GM12865 (cell line): ENCODE results near the gene GAP43.
A peak's percentile ranks its signal among the peaks of the same experiment; 100 is the strongest.

Experiments
- DNase-seq: peaks from one replicate; pipeline ENCODE4 v3.0.0; 2010; ENCODE audit warnings: low read depth
- H3K4me3 ChIP-seq: 2 replicates; pipeline ENCODE4 v1.5.1; 2011; ENCODE audit warnings: mild to moderate bottlenecking, low read depth, low read length, control low read depth
- CTCF ChIP-seq: IDR thresholded peaks from 2 replicates; pipeline ENCODE4 v1.5.1; 2011; ENCODE audit warnings: low read length, control low read depth, low read depth, inconsistent platforms; ENCODE audit not compliant: insufficient read depth; ENCODE audit errors: missing control alignments

The GAP43 gene

GRCh38 chr3:115651599-115651998 is 28.3 kb downstream of the GAP43 start:
- no peak for DNase-seq
- H3K4me3 ChIP-seq = no peak overlapping the region
- TF ChIP-seq CTCF = no peak

GRCh38 chr3:115652738-115653137 is 29.4 kb downstream of the GAP43 start:
- H3K4me3 ChIP-seq = no peak overlapping the region
- no peak for TF ChIP-seq CTCF

DNA sequence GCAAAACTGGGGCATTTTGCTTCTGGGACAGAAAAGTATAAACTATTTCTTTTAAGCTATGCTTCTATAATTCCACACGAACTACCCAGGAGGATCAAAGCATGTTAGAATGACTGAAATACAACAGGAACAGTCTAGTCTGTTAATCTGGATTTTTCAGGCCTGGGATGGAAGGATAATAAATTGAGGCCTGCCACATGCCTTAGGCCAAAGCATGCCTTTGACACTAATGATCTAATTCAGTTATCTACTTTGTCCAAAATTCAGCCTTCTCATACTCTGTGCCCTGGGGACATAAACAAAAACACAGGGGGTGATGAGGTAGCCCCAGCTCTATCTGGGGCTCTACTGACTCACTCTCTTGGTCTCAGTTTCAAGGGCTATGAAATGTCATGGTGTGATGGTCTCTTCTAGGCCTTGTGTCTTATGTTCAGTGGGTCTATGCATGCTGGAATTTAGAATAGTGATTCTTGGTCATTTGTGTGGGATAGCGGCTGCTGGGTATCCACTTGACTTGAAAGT is 32.5 kb downstream of the GAP43 start:
- TF ChIP-seq CTCF = no peak
- no peak overlapping the region for H3K4me3 ChIP-seq

More at GRCh38 chr3:115652738-115653137, 29.4 kb downstream of the GAP43 start:
- DNase-seq = no peak

GRCh38 chr3:115657168-115657567 is 33.9 kb downstream of the GAP43 start:
- peak overlapping the region; percentile 53 for H3K4me3 ChIP-seq
- DNase-seq = no peak
- no peak for TF ChIP-seq CTCF

More for the DNA sequence above, 32.5 kb downstream of the GAP43 start:
- DNase-seq = no peak

DNA sequence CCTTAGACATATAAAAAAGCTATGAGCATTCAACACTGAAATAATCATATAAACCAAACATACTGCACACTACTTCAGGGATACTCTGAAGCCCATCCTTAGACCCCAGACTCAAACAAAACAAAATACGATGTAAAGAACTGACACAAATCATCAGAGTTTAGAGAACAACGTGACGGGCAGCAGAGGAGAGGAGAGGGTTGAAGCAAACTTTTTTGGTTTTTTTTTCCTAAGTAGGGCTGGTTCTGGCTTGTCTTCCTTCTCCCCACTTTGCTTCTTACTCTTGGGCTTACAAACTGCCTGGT is 34.7 kb downstream of the GAP43 start:
- DNase-seq = no peak
- TF ChIP-seq CTCF = no peak
- H3K4me3 ChIP-seq = peak overlapping the region; percentile 53

GRCh38 chr3:115658337-115659181 is 35.2 kb downstream of the GAP43 start:
- no peak for TF ChIP-seq CTCF
- H3K4me3 ChIP-seq = peak overlapping the region; percentile 53
- peak; percentile 81 for DNase-seq
